GM19324 (cell line): ENCODE data around the gene MKNK1.

Experiments used
- ATAC-seq: cut with Tn5 transposase; IDR thresholded peaks from one replicate; pipeline ENCODE4 v1.9.1; 2021; ENCODE audit warnings: mild to moderate bottlenecking, moderate library complexity; ENCODE audit not compliant: unreplicated experiment, low FRiP score

Gene MKNK1

DNA sequence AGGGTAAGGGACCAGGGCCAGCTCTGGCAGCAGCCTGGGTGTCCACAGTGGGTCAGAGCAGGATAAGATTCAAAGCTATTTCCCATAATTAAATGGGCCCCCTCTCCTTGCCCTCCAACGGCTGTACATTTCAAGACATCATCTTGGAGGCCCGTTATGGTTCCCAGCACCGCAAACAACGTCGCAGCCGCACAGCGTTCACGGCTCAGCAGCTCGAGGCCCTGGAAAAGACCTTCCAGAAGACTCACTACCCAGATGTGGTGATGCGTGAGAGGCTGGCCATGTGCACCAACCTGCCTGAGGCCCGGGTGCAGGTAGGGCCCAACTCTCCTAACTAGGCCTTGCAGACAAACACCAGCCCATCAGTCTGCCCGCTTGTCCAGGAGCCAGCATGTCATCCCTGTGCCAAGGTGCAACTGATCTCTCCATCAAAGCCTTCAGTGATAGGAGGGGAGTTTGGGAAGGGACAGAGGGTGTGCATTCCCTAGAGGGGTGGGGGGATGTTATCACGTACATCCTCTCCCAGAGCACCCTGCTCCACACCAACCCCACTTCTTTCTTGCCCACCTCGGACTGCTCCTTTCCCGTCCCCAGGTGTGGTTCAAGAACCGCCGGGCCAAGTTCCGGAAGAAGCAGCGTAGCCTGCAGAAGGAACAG is 93.6 kb downstream of the MKNK1 start:
- no peak for ATAC-seq

DNA sequence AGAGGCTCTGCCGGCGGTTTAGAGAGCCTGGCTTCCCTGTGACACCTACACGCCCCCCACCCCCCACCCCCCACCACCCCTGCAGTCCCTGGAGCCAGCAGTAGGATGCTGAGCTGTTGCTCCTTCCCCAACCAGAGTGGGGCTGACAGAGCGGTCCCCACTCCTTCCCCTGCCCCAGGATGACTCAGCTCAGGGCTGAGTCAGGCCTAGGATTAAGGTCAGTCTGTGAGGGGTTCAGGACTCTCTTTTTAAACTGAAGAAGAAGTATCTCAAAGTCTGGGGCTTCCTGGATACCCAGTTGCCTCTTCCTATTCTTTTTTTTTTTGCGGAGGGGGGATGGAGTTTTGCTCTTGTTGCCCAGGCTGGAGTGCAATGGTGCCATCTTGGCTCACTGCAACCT is 95.3 kb downstream of the MKNK1 start:
- no peak for ATAC-seq
